Activated T-helper 1 cell treated with anti-CD3 and anti-CD28 coated beads, Interleukin-2, amount 50 U/mL, for 16 hours (primary cell): Measurements from ENCODE around the gene SLC13A4.
"Not testable (repeated sequence)": the region's sequence is repeated elsewhere in the genome, so short reads cannot be mapped to it uniquely, and the experiment has no call there.

Experiments used
- DNase-seq, 2 donors: peaks; one replicate each; pipeline ENCODE4 v3.0.0-alpha.2; 2020; ENCODE audit warnings: low read depth in 1 of 2, low spot score in 1 of 2

Gene SLC13A4, protein sequence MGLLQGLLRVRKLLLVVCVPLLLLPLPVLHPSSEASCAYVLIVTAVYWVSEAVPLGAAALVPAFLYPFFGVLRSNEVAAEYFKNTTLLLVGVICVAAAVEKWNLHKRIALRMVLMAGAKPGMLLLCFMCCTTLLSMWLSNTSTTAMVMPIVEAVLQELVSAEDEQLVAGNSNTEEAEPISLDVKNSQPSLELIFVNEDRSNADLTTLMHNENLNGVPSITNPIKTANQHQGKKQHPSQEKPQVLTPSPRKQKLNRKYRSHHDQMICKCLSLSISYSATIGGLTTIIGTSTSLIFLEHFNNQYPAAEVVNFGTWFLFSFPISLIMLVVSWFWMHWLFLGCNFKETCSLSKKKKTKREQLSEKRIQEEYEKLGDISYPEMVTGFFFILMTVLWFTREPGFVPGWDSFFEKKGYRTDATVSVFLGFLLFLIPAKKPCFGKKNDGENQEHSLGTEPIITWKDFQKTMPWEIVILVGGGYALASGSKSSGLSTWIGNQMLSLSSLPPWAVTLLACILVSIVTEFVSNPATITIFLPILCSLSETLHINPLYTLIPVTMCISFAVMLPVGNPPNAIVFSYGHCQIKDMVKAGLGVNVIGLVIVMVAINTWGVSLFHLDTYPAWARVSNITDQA

DNA sequence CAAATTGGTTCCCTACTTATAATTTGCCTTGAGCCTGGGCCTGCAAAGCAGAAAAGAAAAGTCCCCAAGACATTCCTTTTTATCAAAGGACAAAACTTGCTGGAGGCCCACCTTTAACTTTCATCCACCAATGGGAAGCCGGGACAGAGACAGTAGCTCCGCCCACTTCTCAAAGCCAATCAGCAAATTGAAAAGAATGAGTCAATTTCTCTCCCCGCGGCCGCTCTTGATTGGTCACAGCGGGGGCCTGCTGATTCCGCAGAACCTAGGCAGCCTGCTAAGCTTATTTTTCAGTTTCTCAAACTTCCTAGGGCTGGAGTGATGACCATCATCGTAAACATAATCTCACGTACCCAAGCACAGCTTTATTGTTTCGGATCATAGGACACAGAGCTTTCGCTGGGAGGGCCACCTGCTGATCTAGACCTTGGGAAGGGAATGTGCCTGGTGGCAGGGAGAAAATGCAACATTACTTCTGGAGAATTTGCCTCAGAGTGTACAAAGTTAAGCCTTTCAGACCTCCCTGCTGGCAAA is at the start of gene SLC13A4:
SLC13A4 (minus strand) TSS at position 51 of the 534 bp plus-strand sequence. CDS start 690 bp downstream, outside the sequence.
- DNase-seq, result no peak

DNA sequence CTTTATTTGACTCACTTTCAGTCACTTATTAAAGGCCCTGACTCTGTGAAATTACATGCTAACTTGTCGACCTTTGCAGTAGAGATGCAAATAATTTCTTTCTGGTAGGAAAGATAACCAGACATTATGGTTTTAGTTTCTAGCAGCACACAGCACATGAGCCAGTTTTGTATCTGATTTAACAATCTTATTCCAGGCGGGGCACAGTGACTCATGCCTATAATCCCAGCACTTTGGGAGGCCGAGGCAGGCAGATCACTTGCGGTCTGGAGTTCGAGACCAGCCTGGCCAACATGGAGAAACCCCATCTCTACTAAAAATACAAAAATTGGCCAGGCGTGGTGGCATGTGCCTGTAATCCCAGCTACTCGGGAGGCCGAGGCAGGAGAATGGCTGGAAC is 47.9 kb upstream of the SLC13A4 start:
- DNase-seq, result not testable (repeated sequence)

DNA sequence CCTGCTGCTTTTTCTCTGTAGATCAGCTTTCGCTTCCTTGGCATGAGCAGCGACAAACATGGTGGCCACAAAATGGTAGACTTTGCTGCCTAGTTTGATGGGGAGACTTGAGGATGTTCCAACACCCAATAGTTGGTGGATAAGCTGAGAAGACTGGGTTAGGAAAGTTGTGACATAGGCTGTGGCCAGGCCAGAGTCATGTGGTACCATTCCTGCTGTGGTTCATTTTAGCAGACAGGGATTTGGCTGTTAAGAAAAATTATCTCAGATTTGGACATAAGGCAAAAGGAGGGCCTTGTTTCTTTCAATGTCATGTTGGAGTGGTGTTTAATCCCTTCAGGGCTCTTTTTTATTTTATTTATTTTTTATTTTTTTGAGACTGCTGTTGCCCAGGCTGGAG is 47.2 kb upstream of the SLC13A4 start:
- no peak for DNase-seq

DNA sequence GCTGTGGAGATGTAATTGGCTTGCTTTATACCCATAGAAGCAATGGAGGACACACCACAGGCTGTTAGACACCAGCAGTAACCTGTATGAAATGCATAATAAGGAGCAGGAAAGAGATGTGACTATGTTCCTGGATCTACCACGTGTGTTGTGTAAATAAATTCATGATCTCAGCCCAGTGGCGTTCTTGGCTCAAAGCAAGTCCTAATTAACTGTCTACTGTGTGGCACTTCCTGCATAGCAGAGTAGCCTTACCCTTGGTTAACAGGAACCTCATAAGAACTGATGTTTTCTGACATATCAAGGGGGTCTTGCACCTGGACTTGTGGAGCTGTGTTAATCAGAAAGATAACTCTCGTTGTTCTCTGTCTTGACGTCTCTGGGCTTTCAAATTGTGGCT is 46.3 kb upstream of the SLC13A4 start:
- DNase-seq, result no peak

DNA sequence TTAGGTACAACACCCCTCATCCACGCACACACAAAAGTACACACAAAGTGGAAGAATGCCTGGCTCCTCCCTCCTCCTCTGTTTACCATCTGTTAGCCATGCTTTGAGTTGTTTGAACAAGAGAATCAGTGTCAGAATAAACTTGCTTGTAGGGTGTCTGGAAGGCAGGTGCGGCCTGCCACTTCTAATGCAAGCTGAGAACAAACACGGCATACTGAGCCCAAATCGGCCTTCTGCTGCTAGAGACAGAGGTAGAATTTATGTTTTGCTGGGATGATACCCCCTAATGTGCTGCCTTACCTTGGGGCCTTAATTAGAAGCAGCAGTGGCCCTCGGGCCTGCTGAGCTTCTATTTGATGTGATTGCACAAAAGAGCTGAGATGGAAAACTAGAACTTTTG is 45.5 kb upstream of the SLC13A4 start:
- DNase-seq, result no peak

DNA sequence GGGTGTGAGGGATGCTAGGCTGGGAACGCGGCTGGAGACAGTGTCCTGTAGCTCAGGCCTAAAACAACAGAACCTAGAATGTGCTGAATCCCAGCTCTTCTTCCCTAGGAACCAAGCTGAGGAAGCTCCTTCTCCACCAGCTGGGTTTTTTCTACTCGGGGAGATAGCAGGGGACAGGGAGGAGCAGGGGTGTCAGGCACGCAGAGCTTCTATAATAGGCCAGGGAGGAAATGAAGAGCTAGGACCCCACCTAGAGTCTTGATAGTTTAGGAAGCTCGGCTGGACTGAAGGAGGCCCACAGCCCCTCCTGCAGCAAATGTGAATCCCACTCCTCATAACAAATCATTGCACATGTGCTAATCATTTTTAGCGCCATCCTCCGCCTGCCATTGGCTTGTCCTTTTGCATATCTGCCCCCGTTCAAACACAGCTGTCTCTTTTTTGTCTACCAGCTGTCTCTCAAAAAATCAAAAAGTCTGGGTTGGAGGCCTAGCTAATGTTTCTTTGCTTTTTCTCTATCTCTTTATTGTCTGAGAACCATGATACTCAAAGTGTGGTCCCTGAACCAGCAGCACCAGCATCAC is 44.7 kb upstream of the SLC13A4 start:
- no peak for DNase-seq

DNA sequence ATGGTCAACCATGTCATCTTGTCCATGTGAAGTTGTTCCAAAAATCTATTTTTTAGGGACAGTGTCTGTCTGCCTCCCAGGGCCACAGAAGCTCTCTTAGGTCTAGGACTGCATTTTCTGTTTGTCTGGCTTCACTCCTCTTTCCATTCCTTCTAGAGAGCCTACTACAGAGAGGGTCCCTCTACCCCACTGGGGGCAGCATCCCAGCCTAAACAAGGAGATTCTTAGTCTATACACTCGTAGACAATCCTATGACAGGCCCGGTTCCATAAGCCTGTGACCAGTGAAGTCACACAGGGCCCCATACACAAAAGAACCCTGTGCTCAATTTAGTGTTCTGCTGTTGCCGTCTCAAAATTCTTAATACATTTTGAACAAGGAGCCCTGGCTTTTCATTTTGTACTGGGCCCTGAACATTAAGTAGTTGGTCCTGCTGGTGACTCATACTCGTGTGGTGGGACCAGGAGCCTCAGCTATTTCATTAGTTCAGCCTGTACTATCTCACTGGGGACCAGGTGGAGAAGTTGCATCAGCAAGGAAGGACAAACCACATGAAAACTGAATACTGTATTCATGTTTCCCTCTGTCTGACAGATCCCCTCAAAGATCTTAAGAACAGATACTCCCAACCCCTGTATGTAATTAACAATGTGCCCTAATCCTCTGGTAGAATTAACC is 44.1 kb upstream of the SLC13A4 start:
- no peak for DNase-seq

DNA sequence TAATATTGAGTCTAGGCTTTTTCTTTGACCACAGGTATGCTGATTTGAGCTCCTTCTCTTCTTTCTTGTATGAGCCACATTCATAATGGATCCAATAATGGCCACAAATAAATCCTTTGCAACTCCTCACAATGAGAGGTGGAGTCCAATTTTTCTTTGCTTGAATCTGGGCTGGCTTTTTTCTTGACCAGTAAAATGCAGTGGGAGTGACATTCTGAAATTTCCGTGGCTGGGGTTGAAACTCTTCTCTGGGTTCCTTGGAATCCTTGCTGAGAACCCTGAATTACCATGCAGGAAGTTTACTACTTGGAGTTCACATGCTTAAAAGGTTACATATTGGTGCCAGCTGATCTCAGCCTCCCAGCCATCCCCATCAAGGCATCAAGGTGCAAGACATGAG is 43.1 kb upstream of the SLC13A4 start:
- no peak for DNase-seq

DNA sequence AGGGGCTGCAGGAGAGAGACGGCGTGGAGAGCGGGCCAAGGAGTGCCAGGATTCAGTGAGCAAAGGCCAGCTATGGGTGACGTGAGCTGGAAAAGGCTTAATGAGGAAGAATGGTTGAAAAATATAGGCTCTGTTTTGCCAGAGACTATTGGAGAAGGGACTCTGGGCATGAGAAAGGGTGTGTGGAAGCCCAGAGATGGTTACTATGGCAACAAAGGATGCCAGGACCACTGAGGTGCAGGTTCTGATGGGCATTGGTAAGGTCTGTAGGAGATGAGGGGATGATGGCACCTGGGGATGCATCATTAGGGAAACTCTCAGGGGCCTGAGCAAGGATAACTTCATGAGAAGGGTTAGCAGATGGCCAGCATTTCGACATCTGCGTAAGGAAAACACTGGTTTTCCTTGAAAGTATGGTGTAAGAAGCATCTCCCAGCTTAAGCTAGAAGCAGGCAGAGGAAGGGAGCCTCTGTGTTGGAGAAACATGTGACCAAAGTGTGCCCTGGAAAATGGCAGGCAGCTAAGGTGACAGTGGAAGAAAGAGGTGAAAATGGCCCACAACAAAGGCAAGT is 42.2 kb upstream of the SLC13A4 start:
- no peak for DNase-seq

DNA sequence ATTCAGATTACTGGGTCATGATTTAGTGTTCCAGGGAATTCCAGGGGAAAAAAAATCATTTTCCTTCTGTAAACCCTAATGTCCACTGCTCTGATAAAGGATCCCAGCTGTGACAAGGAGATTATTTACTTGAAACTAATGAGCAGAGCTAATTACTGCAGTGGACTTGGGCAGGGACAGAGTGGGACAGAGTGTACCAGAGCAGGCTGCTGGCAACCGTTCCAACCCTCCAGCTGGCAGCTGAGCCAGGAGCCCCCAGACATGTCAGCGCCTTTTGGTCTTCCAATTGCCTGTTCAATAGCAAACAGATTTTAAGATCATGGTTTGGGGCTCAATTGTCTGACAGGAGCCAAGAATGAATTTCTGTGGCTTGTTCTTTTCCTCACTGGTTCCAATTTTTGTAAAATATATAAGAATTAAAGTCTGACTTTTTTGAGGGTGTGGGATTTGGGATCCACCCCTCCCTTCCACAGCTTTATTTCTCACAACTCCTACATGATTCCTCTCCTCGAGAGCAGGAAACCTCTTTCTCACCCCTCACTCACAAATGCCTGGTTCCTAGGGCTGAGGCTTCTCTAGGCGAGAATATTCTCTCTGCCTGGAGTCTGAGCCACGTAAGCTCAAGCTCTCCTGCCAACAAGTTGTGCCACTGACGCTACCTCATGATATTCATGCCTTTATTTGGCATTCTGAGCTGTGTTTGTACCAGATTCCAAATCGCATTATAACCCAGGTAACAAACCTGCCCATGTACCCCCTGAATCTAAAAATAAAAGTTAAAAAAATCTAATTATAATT is 41.2 kb upstream of the SLC13A4 start:
- no peak for DNase-seq

DNA sequence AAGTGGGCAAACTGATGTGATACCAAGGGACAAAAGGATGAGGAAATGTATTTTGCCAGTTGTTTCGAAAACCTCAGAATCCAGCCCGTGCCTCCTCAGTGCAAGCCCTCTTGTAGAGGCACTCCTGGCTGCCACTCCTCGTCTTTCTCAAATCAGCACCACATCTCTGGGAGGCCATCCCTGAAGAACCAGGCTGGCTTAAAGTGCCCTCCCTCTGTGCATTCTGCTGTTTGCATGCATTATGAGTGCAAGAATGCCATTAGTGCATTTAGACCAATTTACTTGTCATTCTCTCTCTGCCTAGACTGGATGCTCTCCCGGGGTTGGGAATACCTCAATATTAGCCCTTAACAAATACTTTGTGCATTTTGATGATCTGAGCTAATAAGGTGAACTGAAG is 40.5 kb upstream of the SLC13A4 start:
- DNase-seq, result no peak

DNA sequence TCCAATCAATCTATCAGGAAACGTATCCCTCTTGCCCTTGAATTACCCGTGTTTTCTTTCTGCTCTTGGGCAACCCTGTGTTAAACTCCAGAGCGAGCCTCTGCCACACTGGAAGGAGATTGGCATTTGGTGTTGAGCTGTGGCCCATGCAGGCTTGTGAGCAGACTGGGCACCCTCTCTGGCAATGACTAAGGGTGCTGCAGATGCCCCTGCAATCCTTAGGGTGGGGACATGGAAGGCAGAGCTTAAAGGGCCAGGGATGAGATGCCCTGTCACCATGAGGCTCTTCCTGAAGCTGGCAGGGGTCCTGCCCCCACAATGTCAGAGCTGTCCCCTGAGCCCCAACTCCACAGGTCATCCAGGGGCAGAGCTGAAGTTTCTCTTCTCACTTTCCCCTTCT is 40.1 kb upstream of the SLC13A4 start:
- DNase-seq, result no peak

DNA sequence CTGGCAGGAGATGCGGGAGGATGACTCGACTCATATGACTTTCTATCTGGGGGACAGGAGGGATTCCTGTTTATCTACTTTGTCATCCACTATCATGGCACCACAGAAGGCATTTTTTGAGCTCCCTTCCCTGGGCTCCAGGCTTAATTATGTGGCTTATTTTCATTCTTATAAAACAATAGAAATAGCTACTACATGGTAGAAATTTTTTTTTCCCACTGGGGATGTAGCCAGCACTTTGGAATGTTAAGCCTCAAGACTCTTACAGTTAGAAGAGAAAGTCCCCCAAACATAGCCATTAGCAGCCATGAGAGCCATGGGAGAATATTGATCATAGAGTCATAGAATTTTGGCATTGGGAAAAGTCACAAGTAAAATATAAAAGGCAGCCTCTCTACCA is 35.3 kb upstream of the SLC13A4 start:
- no peak for DNase-seq

DNA sequence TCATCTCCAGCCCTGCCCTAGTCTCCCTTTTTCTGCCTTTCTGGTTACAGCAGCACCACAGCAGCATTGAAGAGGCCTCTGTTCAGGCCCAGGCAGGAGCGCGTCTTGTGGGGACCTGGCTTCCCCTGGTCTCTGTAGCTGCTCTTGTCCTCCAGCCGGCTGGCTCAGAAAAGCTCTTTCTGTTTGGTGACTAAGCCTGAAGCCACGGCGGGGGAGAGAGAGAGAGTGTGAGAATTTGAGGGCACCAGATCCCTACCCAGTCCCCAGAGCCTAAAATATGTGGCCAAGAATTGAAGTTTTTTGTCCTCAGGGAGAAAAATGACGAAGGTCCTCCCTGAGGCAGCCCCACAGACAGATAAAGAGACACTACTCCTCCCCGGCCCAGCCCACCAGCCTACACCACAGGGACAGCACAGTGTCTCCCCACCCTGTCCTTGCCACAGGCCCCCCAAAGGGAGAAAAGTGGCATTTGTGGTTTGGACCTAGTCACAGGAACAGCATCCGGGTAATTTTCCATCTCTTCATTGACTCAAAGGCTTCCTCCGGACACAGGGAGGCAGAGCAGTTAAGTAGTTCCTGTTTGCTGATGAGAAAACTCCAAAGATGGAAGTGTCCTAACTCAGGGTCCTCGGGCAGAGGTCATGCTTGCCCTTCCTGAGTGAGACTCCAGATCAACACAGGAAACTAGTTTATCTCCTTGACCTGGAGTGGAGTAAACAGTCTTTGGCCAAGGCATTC is 33.9 kb upstream of the SLC13A4 start:
- no peak for DNase-seq

DNA sequence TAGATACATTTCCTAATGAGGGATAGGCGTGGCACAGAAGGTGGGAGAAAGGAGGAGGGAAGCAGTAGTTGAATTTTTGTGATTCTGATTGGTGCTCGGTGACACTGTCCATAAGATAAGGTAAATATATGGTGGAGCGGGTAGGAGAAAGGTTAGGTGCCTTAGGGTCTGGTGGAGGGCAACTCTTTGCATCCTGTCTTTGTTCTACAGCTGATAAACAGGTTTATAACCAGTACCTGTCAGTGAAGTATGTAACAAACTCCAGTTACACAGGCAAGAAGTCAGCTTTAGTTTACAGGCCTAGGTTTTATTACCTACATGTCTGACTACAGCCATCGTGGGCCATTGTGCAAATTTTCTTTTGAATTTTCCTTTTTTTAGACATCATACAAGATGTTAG is 31.5 kb upstream of the SLC13A4 start:
- no peak for DNase-seq

DNA sequence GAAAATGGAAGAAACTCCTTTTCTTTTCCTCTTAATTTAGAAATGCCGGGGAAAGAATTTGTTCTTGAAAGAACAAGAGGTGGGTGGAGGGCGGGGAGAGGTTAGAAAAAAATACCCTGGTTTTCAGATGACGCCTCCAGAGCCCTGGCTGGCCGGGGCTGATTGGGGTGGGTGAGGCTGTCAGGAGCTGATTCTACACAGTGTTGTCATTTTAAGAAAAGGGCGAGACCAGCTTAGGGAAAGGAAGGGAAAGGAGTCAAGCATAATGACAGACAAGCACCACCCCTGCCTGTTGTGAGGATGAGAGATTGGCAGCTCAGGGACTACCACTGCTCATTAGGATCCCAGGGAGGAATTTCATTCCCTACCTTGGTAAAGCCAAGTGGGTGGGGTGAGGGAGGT is 30.5 kb upstream of the SLC13A4 start:
- DNase-seq, result no peak

DNA sequence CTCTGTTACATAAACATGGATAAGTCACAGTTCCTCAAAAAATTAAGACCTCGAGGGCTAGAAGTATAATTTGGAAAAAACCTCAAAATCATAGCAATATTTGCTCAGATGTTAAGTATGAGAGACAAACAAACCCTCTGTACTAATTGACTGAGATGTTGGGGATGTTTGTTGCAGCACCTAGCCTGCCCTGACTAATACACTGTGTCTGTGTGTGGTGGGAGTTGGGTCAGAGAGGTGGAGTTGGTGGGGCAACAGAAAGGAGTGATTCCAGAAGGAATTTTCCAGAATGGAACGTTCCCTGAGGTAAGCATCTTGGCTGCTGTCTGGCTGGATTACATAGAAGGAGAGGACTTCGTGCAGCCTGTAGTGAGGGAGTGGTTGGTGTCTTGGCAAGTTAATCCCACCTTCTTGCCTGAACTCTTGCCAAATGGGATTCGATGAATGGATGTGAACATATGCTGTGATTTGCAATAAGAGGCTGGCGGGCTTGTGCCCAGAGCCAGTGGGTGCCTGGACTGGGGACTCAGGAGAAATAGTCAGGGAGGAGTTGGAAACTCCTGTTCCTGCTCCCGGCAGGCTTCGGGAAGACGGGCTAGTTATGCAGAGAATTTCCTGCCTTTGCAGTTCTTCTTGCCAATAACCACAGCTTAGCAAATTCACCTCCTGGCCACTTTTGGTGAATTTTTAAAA is 29.9 kb upstream of the SLC13A4 start:
- no peak for DNase-seq

DNA sequence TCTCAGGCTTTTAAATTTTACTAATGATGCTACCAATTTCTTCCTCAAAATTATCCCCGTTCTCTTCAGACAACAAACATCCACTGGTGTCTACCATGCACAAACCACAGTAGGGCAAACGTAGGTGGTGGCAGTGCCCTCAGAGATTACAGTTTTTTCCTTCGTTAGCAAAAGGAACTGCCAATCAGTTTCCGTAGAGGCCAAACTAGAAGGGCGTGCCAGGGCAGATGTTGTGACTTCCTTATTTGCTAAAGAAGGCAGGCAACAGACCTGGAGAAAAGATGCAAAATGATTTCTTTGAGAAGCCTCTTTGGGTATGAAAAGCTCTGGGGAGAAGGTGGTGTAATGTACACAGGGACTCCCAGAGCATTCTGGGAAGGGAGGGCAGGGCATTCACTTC is 28.2 kb upstream of the SLC13A4 start:
- DNase-seq, result no peak

DNA sequence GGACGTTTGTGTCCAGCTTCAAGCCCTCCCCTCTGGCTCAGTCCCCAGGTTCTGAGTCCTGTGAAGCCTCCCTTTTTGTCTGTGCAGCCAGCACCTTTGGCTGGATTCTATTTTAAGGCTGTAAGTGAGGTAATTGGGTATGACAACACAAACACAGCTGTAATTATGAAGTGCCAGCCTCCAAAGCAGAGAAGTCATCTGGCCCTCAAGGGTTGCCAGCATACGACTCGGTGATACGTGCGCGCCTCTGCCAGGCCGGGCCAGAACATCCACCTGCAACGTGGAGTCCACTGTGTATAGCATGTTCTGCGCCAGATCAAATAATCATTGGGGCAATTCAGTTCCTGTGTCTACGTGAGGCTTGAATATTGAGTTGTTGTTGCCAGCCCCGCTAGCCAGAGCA is 27.4 kb upstream of the SLC13A4 start:
- no peak for DNase-seq
